KMS-11 (cell line): ENCODE data around the gene SRSF2.
A peak's percentile ranks its signal among the peaks of the same experiment; 100 is the strongest.

Experiments
- H2AFZ ChIP-seq: fragments of 200-600 bp; sonication (generic); 2 replicates; pipeline ENCODE4 v1.6.1; 2016; ENCODE audit warnings: antibody characterized with exemption, mixed run types, low read depth
- H3K27ac ChIP-seq: fragments of 200-600 bp; sonication (generic); 2 replicates; pipeline ENCODE4 v1.6.1; 2016; ENCODE audit warnings: mild to moderate bottlenecking, mixed run types
- H3K27me3 ChIP-seq: fragments of 200-600 bp; sonication (generic); 2 replicates; pipeline ENCODE4 v1.6.1; 2017; ENCODE audit warnings: mild to moderate bottlenecking, low read depth, mixed run types, moderate library complexity; ENCODE audit not compliant: insufficient read depth
- H3K36me3 ChIP-seq: fragments of 200-600 bp; sonication (generic); 2 replicates; pipeline ENCODE4 v1.6.1; 2017; ENCODE audit warnings: mild to moderate bottlenecking, mixed run types; ENCODE audit not compliant: insufficient read depth
- H3K4me1 ChIP-seq: fragments of 200-600 bp; sonication (generic); 2 replicates; pipeline ENCODE4 v1.6.1; 2016; ENCODE audit warnings: mild to moderate bottlenecking, low read depth, mixed run types; ENCODE audit not compliant: poor library complexity, severe bottlenecking
- H3K4me2 ChIP-seq: fragments of 200-600 bp; sonication (generic); 2 replicates; pipeline ENCODE4 v1.7.0; 2016; ENCODE audit warnings: mild to moderate bottlenecking, mixed run types
- H3K4me3 ChIP-seq: fragments of 200-600 bp; sonication (generic); IDR thresholded peaks from 2 replicates; pipeline ENCODE4 v1.6.1; 2017; ENCODE audit warnings: low read depth, low read length, mixed read lengths; ENCODE audit not compliant: insufficient read depth
- H3K79me2 ChIP-seq: fragments of 200-600 bp; sonication (generic); 2 replicates; pipeline ENCODE4 v1.6.1; 2016; ENCODE audit warnings: low read depth, mixed run types; ENCODE audit not compliant: insufficient read depth
- H3K9ac ChIP-seq: fragments of 200-600 bp; sonication (generic); 2 replicates; pipeline ENCODE4 v1.6.1; 2016; ENCODE audit warnings: mild to moderate bottlenecking, mixed run types
- H4K20me1 ChIP-seq: fragments of 200-600 bp; sonication (generic); 2 replicates; pipeline ENCODE4 v1.6.1; 2016; ENCODE audit warnings: mild to moderate bottlenecking, mixed run types; ENCODE audit not compliant: insufficient read depth
- CTCF ChIP-seq: fragments of 200-600 bp; sonication (generic); conservative IDR thresholded peaks from 2 replicates; pipeline ENCODE4 v1.6.1; 2017; ENCODE audit warnings: low read depth, mild to moderate bottlenecking, antibody characterized with exemption, low read length, moderate library complexity, mixed read lengths

Gene SRSF2

GRCh38 chr17:76737082-76737675 is at the start of gene SRSF2:
Gene SRSF2, minus strand, starts transcription at chr17:76737331. Its CDS starts 171 bp downstream, at chr17:76737160.
- peaks cover 29% of the 10 kb centered on the region for H4K20me1 ChIP-seq
- peak within 1 kb of the TSS; percentile 52 for H3K4me3 ChIP-seq
- H3K27me3 ChIP-seq: no peaks in the 10 kb centered on the region
- H3K79me2 ChIP-seq: peaks cover 69% of the 10 kb centered on the region
- no peak for TF ChIP-seq CTCF
- H3K4me2 ChIP-seq: peak within 1 kb of the TSS; percentile 96
- H3K4me1 ChIP-seq: peaks cover 43% of the 10 kb centered on the region
- peak within 1 kb of the TSS; percentile 98 for H3K9ac ChIP-seq
- peak within 1 kb of the TSS; percentile 65; the same call in 1 of the 2 replicates for H2AFZ ChIP-seq
- H3K36me3 ChIP-seq: peaks cover 38% of the 10 kb centered on the region
- peak within 1 kb of the TSS; percentile 95 for H3K27ac ChIP-seq

- H3K79me2 ChIP-seq: no peaks in the 10 kb centered on the region; the same call in 1 of the 2 replicates
- peak overlapping the region; percentile 90; the same call in 1 of the 2 replicates for H3K27ac ChIP-seq
- H3K4me3 ChIP-seq: no peak overlapping the region
- TF ChIP-seq CTCF: no peak
- peaks cover 100% of the 10 kb centered on the region for H3K4me1 ChIP-seq
- no peak overlapping the region for H3K9ac ChIP-seq
- no peaks in the 10 kb centered on the region for H4K20me1 ChIP-seq
- H3K4me2 ChIP-seq: peak overlapping the region; percentile 67; the same call in 1 of the 2 replicates
- H3K27me3 ChIP-seq: no peaks in the 10 kb centered on the region
- no peaks in the 10 kb centered on the region for H3K36me3 ChIP-seq
- H2AFZ ChIP-seq: no peak overlapping the region
Measured at GRCh38 chr17:76784926-76785325, 47.8 kb upstream of the SRSF2 start.

GRCh38 chr17:76783146-76783545 is 46.0 kb upstream of the SRSF2 start:
- peaks cover 97% of the 10 kb centered on the region for H3K4me1 ChIP-seq
- H3K9ac ChIP-seq: peak overlapping the region; percentile 45; the same call in 1 of the 2 replicates
- H3K27ac ChIP-seq: peak overlapping the region; percentile 90
- peak overlapping the region; percentile 16; the same call in 1 of the 2 replicates for H2AFZ ChIP-seq
- no peak for TF ChIP-seq CTCF
- H3K4me2 ChIP-seq: peak overlapping the region; percentile 67
- no peak overlapping the region for H3K4me3 ChIP-seq
- H3K79me2 ChIP-seq: no peaks in the 10 kb centered on the region
- H3K36me3 ChIP-seq: no peaks in the 10 kb centered on the region
- H4K20me1 ChIP-seq: no peaks in the 10 kb centered on the region
- H3K27me3 ChIP-seq: no peaks in the 10 kb centered on the region

- Histone ChIP-seq H3K4me3 (no peak overlapping the region), H4K20me1 (no peaks in the 10 kb centered on the region), H3K4me2 (peak overlapping the region; percentile 31), H3K4me1 (peaks cover 86% of the 10 kb centered on the region), H3K27me3 (no peaks in the 10 kb centered on the region), H3K9ac (no peak overlapping the region; the same call in 1 of the 2 replicates), H3K79me2 (no peaks in the 10 kb centered on the region), H2AFZ (no peak overlapping the region), H3K36me3 (no peaks in the 10 kb centered on the region), H3K27ac (peak overlapping the region; percentile 90)
- peak; percentile 27; the same call in 1 of the 2 replicates for TF ChIP-seq CTCF
Measured at GRCh38 chr17:76781056-76781982, 44.2 kb upstream of the SRSF2 start.
